Upper lobe of left lung (tissue), 6 donors: ENCODE data around the gene CEP43. TPM values are rescaled to one million over a fixed set of nuclear protein-coding genes. Genes with fewer than 3 reads are reported as not detected.

Experiments used
- ATAC-seq, 2 donors: fragments of 200-7000 bp; cut with Tn5 transposase; one replicate each; pipeline ENCODE4 v1.9.1; 2022; ENCODE audit warnings: mild to moderate bottlenecking in 2 of 2, moderate library complexity in 2 of 2; ENCODE audit not compliant: low FRiP score in 2 of 2
- DNase-seq, 2 donors: peaks; one replicate each; pipeline ENCODE4 v3.0.0-alpha.2; 2019 to 2020
- H3K27ac ChIP-seq, 4 donors: fragments of 200-600 bp; sonication (generic); one replicate each; pipeline ENCODE4 v1.5.1; 2016 to 2019
- H3K27me3 ChIP-seq, 4 donors: fragments of 200-600 bp; sonication (generic); one replicate each; pipeline ENCODE4 v1.5.1; 2017 to 2019
- H3K36me3 ChIP-seq, 4 donors: fragments of 200-600 bp; sonication (generic); one replicate each; pipeline ENCODE4 v1.5.1; 2016 to 2019
- H3K4me1 ChIP-seq, 4 donors: fragments of 200-600 bp; sonication (generic); one replicate each; pipeline ENCODE4 v1.5.1; 2018 to 2019
- H3K4me3 ChIP-seq, 4 donors: fragments of 200-600 bp; sonication (generic); one replicate each; pipeline ENCODE4 v1.5.1; 2017 to 2019; ENCODE audit warnings: mild to moderate bottlenecking in 2 of 4, moderate library complexity in 1 of 4
- H3K9me3 ChIP-seq, 4 donors: fragments of 200-600 bp; sonication (generic); one replicate each; pipeline ENCODE4 v1.5.1; 2018 to 2019
- CTCF ChIP-seq, 6 experiments: fragments of 450-650 bp in 4 of 6; fragments of 200-600 bp in 2 of 6; sonication (generic) in 2 of 6; IDR thresholded peaks; one replicate each; pipeline ENCODE4 v1.5.1; 2016 to 2019; ENCODE audit warnings: antibody characterized with exemption in 6 of 6
- EP300 ChIP-seq, 4 donors: sonication (generic); formaldehyde crosslinking; IDR thresholded peaks; one replicate each; pipeline ENCODE4 v1.5.1; 2017; ENCODE audit warnings: antibody characterized with exemption in 4 of 4, control low read depth in 2 of 4
- POLR2A ChIP-seq, 4 donors: fragments of 450-650 bp; IDR thresholded peaks; one replicate each; pipeline ENCODE4 v1.5.1; 2016 to 2017; ENCODE audit warnings: antibody characterized with exemption in 4 of 4, mild to moderate bottlenecking in 2 of 4
- POLR2AphosphoS5 ChIP-seq, 2 donors: sonication (generic); formaldehyde crosslinking; IDR thresholded peaks; one replicate each; pipeline ENCODE4 v1.5.1; 2017; ENCODE audit warnings: antibody characterized with exemption in 2 of 2
- WGBS, 2 donors: methylation state at CpG; one replicate each; pipeline ENCODE4 v1.1.5; 2017 to 2018; 5-methylcytosine and 5-hydroxymethylcytosine counted together
- total RNA-seq, 6 donors: library from RNA; depleted of rRNA in 4 of 6; stranded (reverse); fragments of >200 nt in 4 of 6; gene quantifications; one replicate each; pipeline versions ENCODE4 v1.1.0 to v1.2.1, GENCODE V29; 2016 to 2021
- donor health status: DM: no; HTN: no; CAD: no; lungs with moderate emphysema.
- donor health status: DM: no; HTN: yes; CAD: no; lungs with severe emphysema.

CEP43 gene
- total RNA-seq, 6 donors from 2014 or later: 7.8 to 70.2 (median 14.1) TPM

GRCh38 chr6:167005350-167006159, 6.4 kb downstream of the CEP43 start:
- Histone ChIP-seq H3K36me3 (peaks cover 3 to 32% (median 10%) of the 10 kb centered on the region in 4 donors), H3K4me3 (no peak overlapping the region), H3K4me1 (peaks cover 0 to 5% (median 3%) of the 10 kb centered on the region in 4 donors), H3K27ac (no peak overlapping the region), H3K27me3 (no peaks in the 10 kb centered on the region), H3K9me3 (no peaks in the 10 kb centered on the region)
- WGBS, 2 donors: 82 to 90% methylated on average over 12 of the region's 12 CpGs
- DNase-seq (peak in 1 of 2 donors; percentile 19), ATAC-seq (no peak)
- TF ChIP-seq CTCF (IDR thresholded peaks at IDR 0.05): no peak
- no peak for TF ChIP-seq EP300 (IDR thresholded peaks at IDR 0.05)
- no peak for TF ChIP-seq POLR2A (IDR thresholded peaks at IDR 0.05)
- no peak for TF ChIP-seq POLR2AphosphoS5 (IDR thresholded peaks at IDR 0.05)

- H3K27ac ChIP-seq: no peak overlapping the region
- H3K4me1 ChIP-seq: no peaks in the 10 kb centered on the region
- no peak overlapping the region for H3K4me3 ChIP-seq
- WGBS, 2 donors: 89 to 92% methylated on average over 4 of the region's 4 CpGs
- no peaks in the 10 kb centered on the region for H3K27me3 ChIP-seq
- DNase-seq (no peak), ATAC-seq (no peak)
- TF ChIP-seq POLR2AphosphoS5 (IDR thresholded peaks at IDR 0.05) (no peak), CTCF (IDR thresholded peaks at IDR 0.05) (no peak), EP300 (IDR thresholded peaks at IDR 0.05) (no peak), POLR2A (IDR thresholded peaks at IDR 0.05) (no peak)
- H3K9me3 ChIP-seq: no peaks in the 10 kb centered on the region
- peaks cover 11 to 50% (median 23%) of the 10 kb centered on the region in 4 donors for H3K36me3 ChIP-seq
Observed at GRCh38 chr6:167007985-167008384, 8.8 kb downstream of the CEP43 start.

- ATAC-seq (no peak), DNase-seq (no peak)
- H3K4me3 ChIP-seq: no peak overlapping the region
- 57 to 62% methylated on average over 1 of the region's 1 CpG for WGBS, 2 donors
- no peak for TF ChIP-seq POLR2AphosphoS5 (IDR thresholded peaks at IDR 0.05)
- no peak for TF ChIP-seq EP300 (IDR thresholded peaks at IDR 0.05)
- no peak for TF ChIP-seq POLR2A (IDR thresholded peaks at IDR 0.05)
- no peak for TF ChIP-seq CTCF (IDR thresholded peaks at IDR 0.05)
- H3K27ac ChIP-seq: no peak overlapping the region
- H3K4me1 ChIP-seq: no peaks in the 10 kb centered on the region
- H3K27me3 ChIP-seq: no peaks in the 10 kb centered on the region
- H3K36me3 ChIP-seq: peaks cover 13 to 52% (median 23%) of the 10 kb centered on the region in 4 donors
- H3K9me3 ChIP-seq: no peaks in the 10 kb centered on the region
Observed at GRCh38 chr6:167013067-167013466, 13.9 kb downstream of the CEP43 start.

- peaks cover 13 to 47% (median 19%) of the 10 kb centered on the region in 4 donors for H3K36me3 ChIP-seq
- H3K27ac ChIP-seq: no peak overlapping the region
- H3K4me3 ChIP-seq: no peak overlapping the region
- TF ChIP-seq POLR2AphosphoS5 (IDR thresholded peaks at IDR 0.05): no peak
- no peak for TF ChIP-seq EP300 (IDR thresholded peaks at IDR 0.05)
- TF ChIP-seq CTCF (IDR thresholded peaks at IDR 0.05): no peak
- no peak for TF ChIP-seq POLR2A (IDR thresholded peaks at IDR 0.05)
- H3K4me1 ChIP-seq: no peaks in the 10 kb centered on the region
- H3K27me3 ChIP-seq: no peaks in the 10 kb centered on the region
- H3K9me3 ChIP-seq: no peaks in the 10 kb centered on the region
- 95 to 98% methylated on average over 4 of the region's 4 CpGs for WGBS, 2 donors
- no peak for ATAC-seq
- DNase-seq: no peak
Observed at GRCh38 chr6:167013946-167014345, 14.7 kb downstream of the CEP43 start.
